GM10266 (cell line): ENCODE data around the gene PAF1.

Source experiments
- DNase-seq: peaks from one replicate; pipeline ENCODE4 v3.0.0; 2012; ENCODE audit errors: extremely low spot score
- CTCF ChIP-seq: IDR thresholded peaks from 2 replicates; pipeline ENCODE4 v1.5.1; 2012; ENCODE audit warnings: mild to moderate bottlenecking, low read depth; ENCODE audit not compliant: control insufficient read depth, insufficient read depth; ENCODE audit errors: missing control alignments

Gene PAF1

GRCh38 chr19:39390451-39390750, 505 bp downstream of the PAF1 start:
- no peak for TF ChIP-seq CTCF
- no peak for DNase-seq

DNA sequence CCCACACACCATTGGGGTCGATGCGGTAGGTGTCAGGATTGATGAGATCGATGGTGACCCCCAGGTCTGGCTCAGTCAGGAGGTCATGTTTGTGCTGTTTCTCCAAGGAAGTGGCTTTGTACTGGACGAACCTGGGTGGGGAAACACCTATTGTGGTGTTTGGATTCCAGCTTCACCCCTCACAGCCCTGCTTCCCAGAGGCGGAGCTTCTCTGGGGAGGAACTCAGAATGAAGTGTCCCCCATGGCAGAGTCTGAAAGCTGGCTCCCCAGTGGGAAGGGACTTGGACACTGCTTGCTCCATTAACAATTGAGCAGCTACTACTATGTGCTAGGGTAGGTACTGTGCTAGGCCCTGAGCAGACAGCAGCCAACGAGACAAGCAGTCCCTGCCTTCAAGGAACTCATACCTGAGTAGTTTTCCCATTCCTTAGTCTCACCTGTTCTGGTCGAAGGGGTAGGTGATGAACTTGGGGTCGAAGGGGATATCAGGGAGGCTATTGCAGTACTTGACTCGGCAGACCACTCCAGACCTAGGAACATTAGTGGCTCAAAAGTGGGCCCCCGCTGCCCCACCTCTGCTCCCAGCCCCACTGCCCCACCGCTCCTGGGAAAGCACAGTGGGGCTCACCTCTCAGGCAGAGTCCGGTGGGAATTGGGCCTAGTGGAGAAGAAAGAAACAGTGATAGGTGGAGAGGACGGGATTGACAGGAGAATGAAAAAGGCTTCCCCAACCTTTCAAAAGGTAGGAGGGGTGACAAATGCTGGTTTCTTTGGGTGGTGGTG, 1.1 kb downstream of the PAF1 start:
- no peak for TF ChIP-seq CTCF
- DNase-seq = no peak

- no peak for TF ChIP-seq CTCF
- DNase-seq = no peak
Observed at GRCh38 chr19:39388657-39389056, 2.2 kb downstream of the PAF1 start.

DNA sequence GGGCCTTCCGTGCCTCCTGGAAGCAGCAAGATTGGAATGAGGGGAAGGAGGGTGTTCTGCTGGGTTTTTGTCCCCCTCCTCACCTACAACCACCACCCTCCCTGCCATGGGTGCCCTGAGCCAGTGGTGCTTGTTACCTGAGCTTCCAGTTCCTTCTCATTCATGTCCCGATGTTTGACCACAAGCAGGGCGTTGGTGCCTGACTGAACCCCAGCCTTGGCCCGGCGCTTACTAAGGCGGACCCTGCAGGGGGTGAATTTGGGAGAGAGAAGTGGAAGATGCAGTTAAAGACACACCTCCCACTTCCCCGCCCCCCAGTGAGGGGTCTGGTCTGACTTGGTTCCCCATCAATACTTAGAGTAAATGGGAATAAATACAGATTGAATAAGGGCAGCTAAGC, 4.3 kb downstream of the PAF1 start:
- no peak for TF ChIP-seq CTCF
- no peak for DNase-seq

- TF ChIP-seq CTCF = no peak
- no peak for DNase-seq
Observed at GRCh38 chr19:39385629-39386411, 5.1 kb downstream of the PAF1 start.

DNA sequence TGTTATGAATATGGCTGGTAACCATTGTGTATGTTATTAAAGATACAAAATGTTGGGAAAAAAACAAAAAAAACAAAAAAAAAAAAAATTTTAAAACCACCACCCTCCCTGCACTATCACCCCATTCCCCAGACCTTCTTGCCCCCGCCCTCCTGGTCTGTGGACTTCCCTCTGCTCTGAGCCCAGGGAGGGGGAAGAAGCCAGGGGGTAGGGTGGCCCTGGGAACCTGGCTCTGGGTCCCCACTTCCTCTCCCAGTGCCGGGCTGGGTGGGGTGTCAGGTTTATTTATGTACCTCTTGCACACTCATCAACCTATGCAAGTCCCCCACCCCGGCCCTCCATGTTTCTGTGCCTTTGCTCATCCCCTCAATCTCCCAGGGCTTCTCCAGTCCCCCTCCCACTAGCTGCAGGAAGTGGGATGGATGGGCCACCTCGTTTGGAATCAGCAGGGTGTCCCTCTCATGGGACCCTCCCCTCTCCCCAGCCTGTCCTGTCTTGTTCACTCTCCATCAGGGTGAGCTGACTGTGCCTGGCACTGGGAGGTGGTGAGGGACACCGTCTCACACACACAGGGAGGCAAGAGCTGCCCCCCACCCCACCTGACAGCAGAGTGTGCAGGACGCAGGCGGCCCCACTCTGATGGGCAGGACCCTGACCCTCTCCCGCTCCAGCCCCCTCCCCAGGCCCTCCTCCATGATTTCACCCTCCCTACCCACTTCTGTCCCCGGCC, 5.9 kb downstream of the PAF1 start:
- TF ChIP-seq CTCF = no peak

More for the DNA sequence above, 5.9 kb downstream of the PAF1 start:
- DNase-seq = no peak
